Measurements from ENCODE around the gene CEBPG.

CEBPG gene

DNA sequence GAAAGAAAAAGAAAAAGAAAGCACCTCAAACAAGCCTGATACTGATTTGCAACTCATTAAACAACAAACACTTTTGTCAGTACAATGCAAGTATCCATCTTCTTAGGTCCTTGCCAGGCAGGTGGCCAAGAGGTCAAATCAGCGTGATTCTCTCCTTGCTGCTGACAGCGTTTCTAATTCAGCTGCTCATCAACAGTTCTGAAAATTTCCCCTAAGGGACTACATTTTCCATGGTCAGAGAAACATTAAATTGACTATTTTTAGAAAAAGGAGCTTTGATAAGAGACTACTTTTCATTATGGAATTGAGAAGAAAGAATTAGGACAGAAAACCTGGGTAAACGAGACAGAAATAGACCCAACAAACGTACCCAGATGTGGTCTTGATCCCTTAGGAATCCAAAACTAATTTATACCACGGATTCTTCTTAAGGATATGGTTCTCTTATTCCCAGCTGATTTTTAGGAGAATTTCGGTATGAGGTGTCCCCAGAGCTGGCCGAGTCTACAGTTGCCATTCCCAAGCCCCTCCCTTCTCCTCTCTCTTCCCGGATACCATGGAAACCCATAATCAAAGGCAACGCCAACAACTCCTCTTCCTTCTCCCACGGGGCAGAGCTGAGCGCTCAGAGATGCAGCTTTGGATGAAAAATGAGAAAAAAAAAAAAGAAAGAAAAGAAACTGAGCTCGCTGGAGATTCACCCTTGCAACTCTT is 29.5 kb upstream of the CEBPG start:
- Histone ChIP-seq H3K9me3 (ENCODE audit: low read length) (no peaks in the 10 kb centered on the region), H3K27me3 (ENCODE audit: insufficient read depth, low read length) (peaks cover 24% of the 10 kb centered on the region), H3K36me3 (ENCODE audit: insufficient read depth, low read length) (no peaks in the 10 kb centered on the region), H3K4me3 (ENCODE audit: low read length) (no peak overlapping the region), H3K4me1 (ENCODE audit: insufficient read depth, low read length) (peaks cover 10% of the 10 kb centered on the region), H2AFZ (ENCODE audit: low read depth, low read length) (no peak overlapping the region)

DNA sequence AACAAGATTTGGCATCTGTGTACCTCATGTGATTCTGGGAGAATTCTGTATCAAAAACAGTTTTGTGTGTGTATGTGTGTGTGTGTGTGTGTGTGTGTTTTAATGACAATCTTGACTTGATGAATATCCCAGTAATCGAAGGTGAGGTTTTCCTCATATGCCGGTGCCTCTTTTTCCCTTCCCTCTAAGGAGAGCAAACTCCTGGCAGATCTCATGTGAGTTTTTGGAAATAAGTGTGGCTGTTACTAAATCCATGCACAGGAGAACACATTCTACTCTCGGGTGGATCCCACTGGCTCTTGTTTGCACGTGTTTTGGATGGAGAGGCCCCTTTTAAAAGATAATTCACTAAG is 29.0 kb upstream of the CEBPG start:
- Histone ChIP-seq H2AFZ (ENCODE audit: low read depth, low read length) (no peak overlapping the region), H3K9me3 (ENCODE audit: low read length) (no peaks in the 10 kb centered on the region), H3K36me3 (ENCODE audit: insufficient read depth, low read length) (no peaks in the 10 kb centered on the region), H3K4me1 (ENCODE audit: insufficient read depth, low read length) (peaks cover 10% of the 10 kb centered on the region), H3K4me3 (ENCODE audit: low read length) (no peak overlapping the region), H3K27me3 (ENCODE audit: insufficient read depth, low read length) (peaks cover 24% of the 10 kb centered on the region)

DNA sequence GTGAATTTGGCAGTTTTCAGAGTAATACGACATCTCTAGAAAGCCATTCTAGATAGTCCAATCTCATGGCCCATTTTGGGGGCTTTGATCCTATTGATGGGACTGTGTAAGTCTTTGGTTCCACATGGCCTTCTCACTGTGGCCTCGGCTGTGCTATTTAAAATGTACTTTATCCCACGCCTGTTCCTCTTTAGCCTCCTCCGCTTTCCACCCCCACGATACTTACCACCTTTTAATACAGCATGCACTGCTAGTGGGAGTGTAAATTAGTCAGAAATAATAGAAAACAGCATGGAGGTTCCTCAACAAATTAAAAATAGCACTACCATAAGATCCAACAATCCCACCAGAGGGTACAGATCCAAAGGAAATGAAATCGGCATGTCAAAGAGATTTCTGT is 28.3 kb upstream of the CEBPG start:
- Histone ChIP-seq H3K4me1 (ENCODE audit: insufficient read depth, low read length) (peaks cover 10% of the 10 kb centered on the region), H3K27me3 (ENCODE audit: insufficient read depth, low read length) (peaks cover 24% of the 10 kb centered on the region), H3K4me3 (ENCODE audit: low read length) (no peak overlapping the region), H3K36me3 (ENCODE audit: insufficient read depth, low read length) (no peaks in the 10 kb centered on the region), H2AFZ (ENCODE audit: low read depth, low read length) (no peak overlapping the region), H3K9me3 (ENCODE audit: low read length) (no peaks in the 10 kb centered on the region)

DNA sequence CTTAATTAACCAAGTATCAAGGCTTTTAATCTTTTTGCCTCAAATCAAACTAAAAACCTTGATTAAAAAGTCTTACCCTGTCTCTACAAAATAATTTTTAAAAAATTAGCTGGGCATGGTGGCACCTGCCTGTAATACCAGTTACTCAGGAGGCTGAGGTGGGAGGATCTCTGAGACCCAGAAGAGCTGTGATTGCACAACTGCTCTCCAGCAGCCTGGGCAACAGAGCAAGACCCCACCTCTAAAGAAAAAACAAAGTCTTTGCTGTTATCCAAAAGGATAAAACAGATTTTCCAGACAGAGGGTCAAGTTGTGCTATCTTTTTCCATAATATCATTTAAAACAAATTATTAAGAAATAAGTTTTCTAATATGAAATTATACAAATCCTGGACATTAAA is 26.8 kb upstream of the CEBPG start:
- Histone ChIP-seq H2AFZ (ENCODE audit: low read depth, low read length) (no peak overlapping the region), H3K9me3 (ENCODE audit: low read length) (no peaks in the 10 kb centered on the region), H3K36me3 (ENCODE audit: insufficient read depth, low read length) (no peaks in the 10 kb centered on the region), H3K27me3 (ENCODE audit: insufficient read depth, low read length) (peaks cover 21% of the 10 kb centered on the region), H3K4me3 (ENCODE audit: low read length) (no peak overlapping the region), H3K4me1 (ENCODE audit: insufficient read depth, low read length) (peaks cover 10% of the 10 kb centered on the region)

DNA sequence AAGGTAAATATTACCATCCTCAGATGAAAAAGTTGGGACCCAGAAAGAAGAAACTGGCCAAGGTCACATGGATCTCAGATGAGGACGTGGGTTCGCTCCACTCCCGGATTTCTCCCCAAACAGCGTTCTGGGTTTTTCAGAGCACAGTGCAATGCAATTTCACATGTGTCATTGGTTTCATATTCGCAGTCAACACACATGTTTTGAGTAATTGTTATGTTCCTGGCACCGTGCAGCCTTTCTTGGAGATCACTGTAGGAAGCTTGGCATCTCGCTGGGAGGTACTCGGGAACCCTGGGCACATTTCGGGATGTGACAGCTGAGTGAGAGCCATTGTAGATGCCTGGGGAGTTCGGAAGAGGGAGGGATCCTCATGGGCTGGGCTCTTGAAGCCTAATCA is 26.2 kb upstream of the CEBPG start:
- peaks cover 10% of the 10 kb centered on the region for H3K4me1 ChIP-seq (ENCODE audit: insufficient read depth, low read length)
- no peaks in the 10 kb centered on the region for H3K9me3 ChIP-seq (ENCODE audit: low read length)
- no peak overlapping the region for H2AFZ ChIP-seq (ENCODE audit: low read depth, low read length)
- no peak overlapping the region for H3K4me3 ChIP-seq (ENCODE audit: low read length)
- H3K27me3 ChIP-seq (ENCODE audit: insufficient read depth, low read length) = peaks cover 21% of the 10 kb centered on the region
- H3K36me3 ChIP-seq (ENCODE audit: insufficient read depth, low read length) = no peaks in the 10 kb centered on the region

DNA sequence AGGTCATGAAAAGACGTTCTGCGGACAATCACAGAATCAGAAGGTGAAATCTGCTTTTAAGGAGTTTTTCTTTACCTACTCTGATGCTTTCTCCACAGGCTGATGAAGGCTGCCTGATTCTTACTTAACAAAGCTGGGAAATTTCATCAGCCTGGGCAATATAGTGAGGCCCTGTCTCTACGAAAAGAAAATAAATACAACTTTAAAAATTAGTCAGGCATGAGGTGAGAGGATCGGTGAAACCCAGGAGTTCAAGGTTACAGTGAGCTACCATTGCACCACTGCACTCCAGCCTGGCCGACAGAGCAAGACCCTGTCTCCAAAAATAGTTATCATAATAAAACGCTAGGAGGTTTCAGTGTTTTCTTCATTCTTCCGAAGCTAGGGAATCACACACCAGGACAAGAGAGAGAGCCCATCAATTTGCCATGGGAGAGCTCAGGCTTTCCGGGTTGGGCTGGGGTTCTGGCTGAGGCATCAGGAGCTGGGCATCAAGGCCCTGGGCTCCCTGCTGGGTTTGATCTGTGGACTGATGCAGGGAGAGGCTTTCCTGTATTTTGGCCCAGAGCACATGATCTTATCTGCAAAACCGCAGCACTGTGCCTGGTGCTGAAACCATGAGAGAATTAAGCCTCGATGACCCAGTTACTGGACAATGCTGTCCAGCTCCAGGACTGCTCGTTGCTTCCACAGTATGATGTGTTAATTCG is 25.1 kb upstream of the CEBPG start:
- peaks cover 10% of the 10 kb centered on the region for H3K4me1 ChIP-seq (ENCODE audit: insufficient read depth, low read length)
- H3K36me3 ChIP-seq (ENCODE audit: insufficient read depth, low read length) = no peaks in the 10 kb centered on the region
- no peak overlapping the region for H2AFZ ChIP-seq (ENCODE audit: low read depth, low read length)
- peaks cover 21% of the 10 kb centered on the region for H3K27me3 ChIP-seq (ENCODE audit: insufficient read depth, low read length)
- no peak overlapping the region for H3K4me3 ChIP-seq (ENCODE audit: low read length)
- H3K9me3 ChIP-seq (ENCODE audit: low read length) = no peaks in the 10 kb centered on the region

DNA sequence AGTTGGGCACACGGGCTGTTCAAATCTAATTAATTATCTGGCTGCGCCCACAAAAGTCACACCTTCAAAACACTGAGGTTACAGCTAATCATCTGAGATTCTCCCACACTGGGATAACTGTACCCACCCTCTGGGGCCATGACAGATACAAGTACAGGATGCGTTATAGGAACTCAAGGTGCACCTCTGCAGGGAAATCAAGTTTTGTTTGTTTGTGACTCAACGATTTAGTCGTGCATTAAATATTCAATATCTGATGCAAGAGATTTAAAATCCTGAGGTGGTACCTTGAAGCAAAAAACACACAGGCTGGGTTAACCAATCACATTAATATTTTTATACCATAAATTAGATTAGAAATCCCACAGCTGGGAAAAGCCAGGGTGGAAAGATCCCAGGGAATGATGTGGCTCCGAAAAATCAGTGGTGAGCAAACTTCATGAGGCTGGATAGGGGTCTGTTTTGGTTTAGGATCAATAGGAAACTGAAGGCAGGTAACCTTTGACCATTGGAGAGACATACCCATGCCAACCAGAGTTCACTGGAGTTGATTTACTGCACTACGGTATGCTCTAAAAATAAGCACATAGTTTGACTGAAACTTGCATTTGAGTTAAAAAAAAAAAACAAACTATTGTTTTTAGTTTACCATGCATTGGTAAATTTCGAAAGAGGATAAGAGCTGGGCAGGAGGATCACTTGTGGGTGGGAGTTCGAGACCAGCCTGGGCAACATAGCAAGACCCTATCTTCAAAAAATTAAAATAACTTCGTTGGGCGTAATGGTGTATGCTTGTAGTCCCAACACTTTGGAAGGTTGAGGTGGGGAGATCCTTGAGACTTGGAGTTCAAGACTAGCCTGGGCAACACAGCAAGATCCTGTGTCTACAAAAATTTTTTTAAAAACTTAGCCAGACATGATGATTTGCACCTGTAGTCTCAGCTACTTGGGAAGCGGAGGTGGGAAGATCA is 23.9 kb upstream of the CEBPG start:
- no peaks in the 10 kb centered on the region for H3K36me3 ChIP-seq (ENCODE audit: insufficient read depth, low read length)
- peaks cover under 1% of the 10 kb centered on the region for H3K4me1 ChIP-seq (ENCODE audit: insufficient read depth, low read length)
- H3K27me3 ChIP-seq (ENCODE audit: insufficient read depth, low read length) = peaks cover 21% of the 10 kb centered on the region
- H3K9me3 ChIP-seq (ENCODE audit: low read length) = no peaks in the 10 kb centered on the region
- H2AFZ ChIP-seq (ENCODE audit: low read depth, low read length) = no peak overlapping the region
- H3K4me3 ChIP-seq (ENCODE audit: low read length) = no peak overlapping the region

DNA sequence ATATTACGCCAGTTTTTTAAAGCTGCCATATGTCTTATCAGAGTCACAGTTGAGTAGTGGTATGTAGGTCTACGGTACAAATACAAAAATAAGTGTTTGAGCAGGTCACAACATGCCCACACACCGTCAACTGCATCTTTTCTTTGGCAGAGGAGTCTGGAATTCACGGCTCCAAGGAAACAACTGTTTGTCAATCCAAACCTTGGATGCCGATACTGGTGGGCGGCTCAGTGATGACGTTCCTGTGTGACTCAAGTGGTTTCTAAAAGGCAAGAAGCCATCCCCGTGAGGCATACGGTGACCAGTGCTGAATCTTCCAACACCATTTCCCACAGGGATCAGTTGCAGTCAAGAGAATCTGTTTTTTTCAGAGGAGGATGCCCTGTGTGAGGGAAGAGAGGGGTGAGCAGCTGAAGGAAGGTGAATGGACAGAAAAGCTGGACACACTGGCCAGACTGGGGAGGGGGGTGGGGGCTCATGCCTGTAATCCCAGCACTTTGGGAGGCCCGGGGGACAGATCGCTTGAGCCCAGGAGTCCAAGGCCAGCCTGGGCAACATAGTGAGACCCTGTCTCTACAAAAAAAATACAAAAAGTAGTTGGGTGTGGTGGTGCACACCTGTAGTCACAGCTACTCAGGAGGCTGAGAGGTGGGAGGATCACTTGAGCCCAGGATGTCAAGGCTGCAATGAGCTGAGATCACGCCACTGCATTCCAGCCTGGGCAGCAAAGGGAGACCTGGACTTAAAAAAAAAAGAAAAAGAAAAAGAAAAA is 22.8 kb upstream of the CEBPG start:
- Histone ChIP-seq H3K4me1 (ENCODE audit: insufficient read depth, low read length) (no peaks in the 10 kb centered on the region), H2AFZ (ENCODE audit: low read depth, low read length) (no peak overlapping the region), H3K27me3 (ENCODE audit: insufficient read depth, low read length) (peaks cover 18% of the 10 kb centered on the region), H3K36me3 (ENCODE audit: insufficient read depth, low read length) (no peaks in the 10 kb centered on the region), H3K9me3 (ENCODE audit: low read length) (no peaks in the 10 kb centered on the region), H3K4me3 (ENCODE audit: low read length) (no peak overlapping the region)

DNA sequence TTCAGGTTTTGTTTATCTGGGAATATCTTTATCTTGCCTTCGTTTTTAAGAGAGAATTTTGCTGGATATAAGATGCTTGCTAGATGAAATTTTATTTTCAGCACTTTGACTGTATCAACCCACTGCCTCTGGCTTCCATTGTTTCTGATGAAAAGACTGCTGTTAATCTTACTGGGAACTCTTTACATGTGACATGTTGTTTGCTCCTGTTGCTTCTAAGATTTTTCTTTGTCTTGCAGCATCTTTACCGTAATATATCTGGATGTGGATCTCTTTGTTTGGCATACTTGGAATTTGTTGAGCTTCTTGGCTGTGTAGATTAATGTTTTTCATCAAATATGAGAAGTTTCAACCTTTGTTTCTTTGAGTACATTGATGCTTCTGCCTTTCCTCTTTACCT is 18.0 kb upstream of the CEBPG start:
- Histone ChIP-seq H3K4me1 (ENCODE audit: insufficient read depth, low read length) (no peaks in the 10 kb centered on the region), H3K27me3 (ENCODE audit: insufficient read depth, low read length) (no peaks in the 10 kb centered on the region), H2AFZ (ENCODE audit: low read depth, low read length) (no peak overlapping the region), H3K36me3 (ENCODE audit: insufficient read depth, low read length) (no peaks in the 10 kb centered on the region), H3K4me3 (ENCODE audit: low read length) (no peak overlapping the region), H3K9me3 (ENCODE audit: low read length) (no peaks in the 10 kb centered on the region)

DNA sequence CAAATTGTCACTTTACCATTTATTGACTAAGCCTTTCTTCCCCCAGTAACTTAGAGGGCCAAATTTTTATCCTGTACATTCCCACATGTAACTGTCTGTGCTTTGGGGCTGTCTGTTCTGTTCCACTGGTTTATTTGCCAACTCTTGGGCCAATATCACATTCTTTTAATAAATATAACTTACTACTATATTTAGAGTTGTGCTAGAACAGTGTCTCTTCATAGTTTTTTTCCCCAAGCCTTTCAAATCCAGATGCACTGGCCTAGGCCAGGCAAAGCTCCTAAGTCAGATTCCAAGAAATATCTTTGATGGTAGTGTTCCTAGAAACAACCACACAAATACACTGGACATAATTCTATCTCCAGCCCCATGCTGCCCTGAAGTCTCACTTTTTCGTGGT is 16.0 kb upstream of the CEBPG start:
- no peak overlapping the region for H3K4me3 ChIP-seq (ENCODE audit: low read length)
- no peaks in the 10 kb centered on the region for H3K36me3 ChIP-seq (ENCODE audit: insufficient read depth, low read length)
- H3K4me1 ChIP-seq (ENCODE audit: insufficient read depth, low read length) = no peaks in the 10 kb centered on the region
- H3K9me3 ChIP-seq (ENCODE audit: low read length) = no peaks in the 10 kb centered on the region
- peaks cover 6% of the 10 kb centered on the region for H3K27me3 ChIP-seq (ENCODE audit: insufficient read depth, low read length)
- H2AFZ ChIP-seq (ENCODE audit: low read depth, low read length) = no peak overlapping the region

DNA sequence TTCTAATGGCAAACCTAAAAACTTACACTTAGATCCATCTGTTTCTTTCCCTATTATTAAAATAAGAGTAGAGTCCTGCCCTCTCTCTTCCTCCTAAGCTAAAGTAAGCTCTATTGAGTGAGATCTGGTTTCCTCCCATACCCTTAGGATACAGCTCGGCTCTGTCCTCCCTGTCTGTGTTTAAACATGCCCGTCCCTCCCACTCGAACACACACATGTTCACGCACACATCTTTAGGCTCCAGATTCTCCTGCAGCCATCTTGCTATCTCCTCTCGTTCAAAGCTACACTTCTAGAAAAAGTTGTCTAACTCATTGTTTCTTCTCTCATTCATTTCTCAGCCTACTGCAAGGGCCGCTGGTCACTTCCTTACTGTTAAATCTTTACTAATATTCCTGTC is 15.1 kb upstream of the CEBPG start:
- H3K27me3 ChIP-seq (ENCODE audit: insufficient read depth, low read length) = peaks cover 6% of the 10 kb centered on the region

DNA sequence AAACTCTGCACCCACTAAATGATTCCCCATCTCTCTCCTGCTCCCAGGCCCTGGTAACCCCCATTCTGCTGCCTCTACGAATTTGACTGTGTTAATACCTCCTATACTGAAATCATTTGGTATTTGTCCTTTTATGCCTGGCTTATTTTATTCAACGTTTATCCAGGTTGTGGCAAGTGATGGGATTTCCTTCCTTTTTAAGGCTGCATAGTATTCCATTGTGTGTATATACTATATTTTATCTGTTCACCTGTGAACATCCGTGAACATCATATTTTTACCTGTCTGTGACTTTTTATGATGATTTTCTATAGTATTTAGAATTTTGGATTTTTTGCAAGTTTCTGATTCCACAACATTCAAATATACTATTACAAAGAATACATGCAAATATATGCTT is 13.9 kb upstream of the CEBPG start:
- Histone ChIP-seq H3K4me3 (ENCODE audit: low read length) (no peak overlapping the region), H3K4me1 (ENCODE audit: insufficient read depth, low read length) (no peaks in the 10 kb centered on the region), H2AFZ (ENCODE audit: low read depth, low read length) (no peak overlapping the region), H3K9me3 (ENCODE audit: low read length) (no peaks in the 10 kb centered on the region), H3K27me3 (ENCODE audit: insufficient read depth, low read length) (peaks cover 12% of the 10 kb centered on the region), H3K36me3 (ENCODE audit: insufficient read depth, low read length) (no peaks in the 10 kb centered on the region)

More for the DNA sequence above, 15.1 kb upstream of the CEBPG start:
- no peak overlapping the region for H2AFZ ChIP-seq (ENCODE audit: low read depth, low read length)
- H3K4me1 ChIP-seq (ENCODE audit: insufficient read depth, low read length) = no peaks in the 10 kb centered on the region
- no peaks in the 10 kb centered on the region for H3K36me3 ChIP-seq (ENCODE audit: insufficient read depth, low read length)
- H3K9me3 ChIP-seq (ENCODE audit: low read length) = no peaks in the 10 kb centered on the region
- H3K4me3 ChIP-seq (ENCODE audit: low read length) = no peak overlapping the region
